ENCODE measurements around the gene LRP2. TPM values are rescaled to one million over a fixed set of nuclear protein-coding genes. Genes with fewer than 3 reads are reported as not detected.

LRP2 gene
- total RNA-seq, 1 experiment from 2014 or later = 0.59 TPM

DNA sequence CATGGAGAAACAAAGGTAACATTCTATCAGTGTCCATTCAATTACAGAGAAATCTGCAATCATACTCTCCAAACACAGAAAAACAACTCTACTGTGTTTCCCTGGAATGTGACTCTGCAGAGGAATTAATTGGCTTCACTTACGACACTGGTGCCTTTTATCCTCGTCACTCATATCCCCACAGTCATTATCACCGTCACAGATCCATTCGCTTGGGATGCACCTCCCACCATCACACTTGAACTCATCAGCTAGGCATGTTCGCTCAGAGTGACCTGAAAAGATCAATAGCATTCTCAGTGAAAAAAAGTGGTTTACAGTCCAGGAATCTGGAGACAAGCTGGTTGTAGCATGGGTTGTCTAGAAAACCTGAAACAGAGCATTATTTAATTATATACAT, 168.7 kb downstream of the LRP2 start:
- Mint-ChIP-seq H3K4me1 (peaks cover 6% of the 10 kb centered on the region; the same call in 1 of the 2 replicates), H3K9me3 (no peaks in the 10 kb centered on the region), H3K27me3 (ENCODE audit: low read depth) (no peaks in the 10 kb centered on the region), H3K4me3 (no peak overlapping the region), H3K36me3 (no peaks in the 10 kb centered on the region), H3K27ac (no peak overlapping the region)
- ChIA-PET POLR2A (no interaction called here), CTCF (no interaction called here)
- DNase-seq (ENCODE audit: low spot score) = no peak
- TF ChIP-seq RELA (CRISPR knock-in tag; IDR thresholded peaks at IDR 0.05; ENCODE audit: borderline replicate concordance) (no peak), ETV6 (CRISPR knock-in tag; IDR thresholded peaks at IDR 0.05) (no peak), FOXP1 (CRISPR knock-in tag; IDR thresholded peaks at IDR 0.05; ENCODE audit: borderline replicate concordance) (no peak), NFYB (CRISPR knock-in tag; conservative IDR thresholded peaks at IDR 0.05; ENCODE audit: low read depth) (no peak), SP1 (CRISPR knock-in tag; conservative IDR thresholded peaks at IDR 0.05) (no peak), ELF4 (CRISPR knock-in tag; IDR thresholded peaks at IDR 0.05; ENCODE audit: low read depth) (no peak), NR3C1 (CRISPR knock-in tag; conservative IDR thresholded peaks at IDR 0.05; ENCODE audit: low read depth) (no peak), FOXK1 (CRISPR knock-in tag; IDR thresholded peaks at IDR 0.05) (no peak)
- TF ChIP-seq, protein P1, sequence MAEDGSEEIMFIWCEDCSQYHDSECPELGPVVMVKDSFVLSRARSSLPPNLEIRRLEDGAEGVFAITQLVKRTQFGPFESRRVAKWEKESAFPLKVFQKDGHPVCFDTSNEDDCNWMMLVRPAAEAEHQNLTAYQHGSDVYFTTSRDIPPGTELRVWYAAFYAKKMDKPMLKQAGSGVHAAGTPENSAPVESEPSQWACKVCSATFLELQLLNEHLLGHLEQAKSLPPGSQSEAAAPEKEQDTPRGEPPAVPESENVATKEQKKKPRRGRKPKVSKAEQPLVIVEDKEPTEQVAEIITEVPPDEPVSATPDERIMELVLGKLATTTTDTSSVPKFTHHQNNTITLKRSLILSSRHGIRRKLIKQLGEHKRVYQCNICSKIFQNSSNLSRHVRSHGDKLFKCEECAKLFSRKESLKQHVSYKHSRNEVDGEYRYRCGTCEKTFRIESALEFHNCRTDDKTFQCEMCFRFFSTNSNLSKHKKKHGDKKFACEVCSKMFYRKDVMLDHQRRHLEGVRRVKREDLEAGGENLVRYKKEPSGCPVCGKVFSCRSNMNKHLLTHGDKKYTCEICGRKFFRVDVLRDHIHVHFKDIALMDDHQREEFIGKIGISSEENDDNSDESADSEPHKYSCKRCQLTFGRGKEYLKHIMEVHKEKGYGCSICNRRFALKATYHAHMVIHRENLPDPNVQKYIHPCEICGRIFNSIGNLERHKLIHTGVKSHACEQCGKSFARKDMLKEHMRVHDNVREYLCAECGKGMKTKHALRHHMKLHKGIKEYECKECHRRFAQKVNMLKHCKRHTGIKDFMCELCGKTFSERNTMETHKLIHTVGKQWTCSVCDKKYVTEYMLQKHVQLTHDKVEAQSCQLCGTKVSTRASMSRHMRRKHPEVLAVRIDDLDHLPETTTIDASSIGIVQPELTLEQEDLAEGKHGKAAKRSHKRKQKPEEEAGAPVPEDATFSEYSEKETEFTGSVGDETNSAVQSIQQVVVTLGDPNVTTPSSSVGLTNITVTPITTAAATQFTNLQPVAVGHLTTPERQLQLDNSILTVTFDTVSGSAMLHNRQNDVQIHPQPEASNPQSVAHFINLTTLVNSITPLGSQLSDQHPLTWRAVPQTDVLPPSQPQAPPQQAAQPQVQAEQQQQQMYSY (CRISPR knock-in tag; IDR thresholded peaks at IDR 0.05) = no peak
- TF ChIP-seq, protein P2, sequence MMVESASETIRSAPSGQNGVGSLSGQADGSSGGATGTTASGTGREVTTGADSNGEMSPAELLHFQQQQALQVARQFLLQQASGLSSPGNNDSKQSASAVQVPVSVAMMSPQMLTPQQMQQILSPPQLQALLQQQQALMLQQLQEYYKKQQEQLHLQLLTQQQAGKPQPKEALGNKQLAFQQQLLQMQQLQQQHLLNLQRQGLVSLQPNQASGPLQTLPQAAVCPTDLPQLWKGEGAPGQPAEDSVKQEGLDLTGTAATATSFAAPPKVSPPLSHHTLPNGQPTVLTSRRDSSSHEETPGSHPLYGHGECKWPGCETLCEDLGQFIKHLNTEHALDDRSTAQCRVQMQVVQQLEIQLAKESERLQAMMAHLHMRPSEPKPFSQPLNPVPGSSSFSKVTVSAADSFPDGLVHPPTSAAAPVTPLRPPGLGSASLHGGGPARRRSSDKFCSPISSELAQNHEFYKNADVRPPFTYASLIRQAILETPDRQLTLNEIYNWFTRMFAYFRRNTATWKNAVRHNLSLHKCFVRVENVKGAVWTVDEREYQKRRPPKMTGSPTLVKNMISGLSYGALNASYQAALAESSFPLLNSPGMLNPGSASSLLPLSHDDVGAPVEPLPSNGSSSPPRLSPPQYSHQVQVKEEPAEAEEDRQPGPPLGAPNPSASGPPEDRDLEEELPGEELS (CRISPR knock-in tag; IDR thresholded peaks at IDR 0.05) = no peak
- TF ChIP-seq, protein P3, sequence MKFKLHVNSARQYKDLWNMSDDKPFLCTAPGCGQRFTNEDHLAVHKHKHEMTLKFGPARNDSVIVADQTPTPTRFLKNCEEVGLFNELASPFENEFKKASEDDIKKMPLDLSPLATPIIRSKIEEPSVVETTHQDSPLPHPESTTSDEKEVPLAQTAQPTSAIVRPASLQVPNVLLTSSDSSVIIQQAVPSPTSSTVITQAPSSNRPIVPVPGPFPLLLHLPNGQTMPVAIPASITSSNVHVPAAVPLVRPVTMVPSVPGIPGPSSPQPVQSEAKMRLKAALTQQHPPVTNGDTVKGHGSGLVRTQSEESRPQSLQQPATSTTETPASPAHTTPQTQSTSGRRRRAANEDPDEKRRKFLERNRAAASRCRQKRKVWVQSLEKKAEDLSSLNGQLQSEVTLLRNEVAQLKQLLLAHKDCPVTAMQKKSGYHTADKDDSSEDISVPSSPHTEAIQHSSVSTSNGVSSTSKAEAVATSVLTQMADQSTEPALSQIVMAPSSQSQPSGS (CRISPR knock-in tag; IDR thresholded peaks at IDR 0.05; ENCODE audit: borderline replicate concordance, low read depth) = no peak
- TF ChIP-seq, protein P4, sequence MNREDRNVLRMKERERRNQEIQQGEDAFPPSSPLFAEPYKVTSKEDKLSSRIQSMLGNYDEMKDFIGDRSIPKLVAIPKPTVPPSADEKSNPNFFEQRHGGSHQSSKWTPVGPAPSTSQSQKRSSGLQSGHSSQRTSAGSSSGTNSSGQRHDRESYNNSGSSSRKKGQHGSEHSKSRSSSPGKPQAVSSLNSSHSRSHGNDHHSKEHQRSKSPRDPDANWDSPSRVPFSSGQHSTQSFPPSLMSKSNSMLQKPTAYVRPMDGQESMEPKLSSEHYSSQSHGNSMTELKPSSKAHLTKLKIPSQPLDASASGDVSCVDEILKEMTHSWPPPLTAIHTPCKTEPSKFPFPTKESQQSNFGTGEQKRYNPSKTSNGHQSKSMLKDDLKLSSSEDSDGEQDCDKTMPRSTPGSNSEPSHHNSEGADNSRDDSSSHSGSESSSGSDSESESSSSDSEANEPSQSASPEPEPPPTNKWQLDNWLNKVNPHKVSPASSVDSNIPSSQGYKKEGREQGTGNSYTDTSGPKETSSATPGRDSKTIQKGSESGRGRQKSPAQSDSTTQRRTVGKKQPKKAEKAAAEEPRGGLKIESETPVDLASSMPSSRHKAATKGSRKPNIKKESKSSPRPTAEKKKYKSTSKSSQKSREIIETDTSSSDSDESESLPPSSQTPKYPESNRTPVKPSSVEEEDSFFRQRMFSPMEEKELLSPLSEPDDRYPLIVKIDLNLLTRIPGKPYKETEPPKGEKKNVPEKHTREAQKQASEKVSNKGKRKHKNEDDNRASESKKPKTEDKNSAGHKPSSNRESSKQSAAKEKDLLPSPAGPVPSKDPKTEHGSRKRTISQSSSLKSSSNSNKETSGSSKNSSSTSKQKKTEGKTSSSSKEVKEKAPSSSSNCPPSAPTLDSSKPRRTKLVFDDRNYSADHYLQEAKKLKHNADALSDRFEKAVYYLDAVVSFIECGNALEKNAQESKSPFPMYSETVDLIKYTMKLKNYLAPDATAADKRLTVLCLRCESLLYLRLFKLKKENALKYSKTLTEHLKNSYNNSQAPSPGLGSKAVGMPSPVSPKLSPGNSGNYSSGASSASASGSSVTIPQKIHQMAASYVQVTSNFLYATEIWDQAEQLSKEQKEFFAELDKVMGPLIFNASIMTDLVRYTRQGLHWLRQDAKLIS (CRISPR knock-in tag; IDR thresholded peaks at IDR 0.05; ENCODE audit: borderline replicate concordance) = no peak
- TF ChIP-seq, protein P5, sequence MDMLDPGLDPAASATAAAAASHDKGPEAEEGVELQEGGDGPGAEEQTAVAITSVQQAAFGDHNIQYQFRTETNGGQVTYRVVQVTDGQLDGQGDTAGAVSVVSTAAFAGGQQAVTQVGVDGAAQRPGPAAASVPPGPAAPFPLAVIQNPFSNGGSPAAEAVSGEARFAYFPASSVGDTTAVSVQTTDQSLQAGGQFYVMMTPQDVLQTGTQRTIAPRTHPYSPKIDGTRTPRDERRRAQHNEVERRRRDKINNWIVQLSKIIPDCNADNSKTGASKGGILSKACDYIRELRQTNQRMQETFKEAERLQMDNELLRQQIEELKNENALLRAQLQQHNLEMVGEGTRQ (CRISPR knock-in tag; IDR thresholded peaks at IDR 0.05) = no peak
- TF ChIP-seq, protein P6, sequence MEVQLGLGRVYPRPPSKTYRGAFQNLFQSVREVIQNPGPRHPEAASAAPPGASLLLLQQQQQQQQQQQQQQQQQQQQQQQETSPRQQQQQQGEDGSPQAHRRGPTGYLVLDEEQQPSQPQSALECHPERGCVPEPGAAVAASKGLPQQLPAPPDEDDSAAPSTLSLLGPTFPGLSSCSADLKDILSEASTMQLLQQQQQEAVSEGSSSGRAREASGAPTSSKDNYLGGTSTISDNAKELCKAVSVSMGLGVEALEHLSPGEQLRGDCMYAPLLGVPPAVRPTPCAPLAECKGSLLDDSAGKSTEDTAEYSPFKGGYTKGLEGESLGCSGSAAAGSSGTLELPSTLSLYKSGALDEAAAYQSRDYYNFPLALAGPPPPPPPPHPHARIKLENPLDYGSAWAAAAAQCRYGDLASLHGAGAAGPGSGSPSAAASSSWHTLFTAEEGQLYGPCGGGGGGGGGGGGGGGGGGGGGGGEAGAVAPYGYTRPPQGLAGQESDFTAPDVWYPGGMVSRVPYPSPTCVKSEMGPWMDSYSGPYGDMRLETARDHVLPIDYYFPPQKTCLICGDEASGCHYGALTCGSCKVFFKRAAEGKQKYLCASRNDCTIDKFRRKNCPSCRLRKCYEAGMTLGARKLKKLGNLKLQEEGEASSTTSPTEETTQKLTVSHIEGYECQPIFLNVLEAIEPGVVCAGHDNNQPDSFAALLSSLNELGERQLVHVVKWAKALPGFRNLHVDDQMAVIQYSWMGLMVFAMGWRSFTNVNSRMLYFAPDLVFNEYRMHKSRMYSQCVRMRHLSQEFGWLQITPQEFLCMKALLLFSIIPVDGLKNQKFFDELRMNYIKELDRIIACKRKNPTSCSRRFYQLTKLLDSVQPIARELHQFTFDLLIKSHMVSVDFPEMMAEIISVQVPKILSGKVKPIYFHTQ (CRISPR knock-in tag; IDR thresholded peaks at IDR 0.05) = no peak
- TF ChIP-seq, protein P7, sequence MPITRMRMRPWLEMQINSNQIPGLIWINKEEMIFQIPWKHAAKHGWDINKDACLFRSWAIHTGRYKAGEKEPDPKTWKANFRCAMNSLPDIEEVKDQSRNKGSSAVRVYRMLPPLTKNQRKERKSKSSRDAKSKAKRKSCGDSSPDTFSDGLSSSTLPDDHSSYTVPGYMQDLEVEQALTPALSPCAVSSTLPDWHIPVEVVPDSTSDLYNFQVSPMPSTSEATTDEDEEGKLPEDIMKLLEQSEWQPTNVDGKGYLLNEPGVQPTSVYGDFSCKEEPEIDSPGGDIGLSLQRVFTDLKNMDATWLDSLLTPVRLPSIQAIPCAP (CRISPR knock-in tag; IDR thresholded peaks at IDR 0.05) = no peak
- ATAC-seq = no peak

Measured in WTC11 (cell line).